ENCODE data around the gene POU2AF1.

The POU2AF1 gene

DNA sequence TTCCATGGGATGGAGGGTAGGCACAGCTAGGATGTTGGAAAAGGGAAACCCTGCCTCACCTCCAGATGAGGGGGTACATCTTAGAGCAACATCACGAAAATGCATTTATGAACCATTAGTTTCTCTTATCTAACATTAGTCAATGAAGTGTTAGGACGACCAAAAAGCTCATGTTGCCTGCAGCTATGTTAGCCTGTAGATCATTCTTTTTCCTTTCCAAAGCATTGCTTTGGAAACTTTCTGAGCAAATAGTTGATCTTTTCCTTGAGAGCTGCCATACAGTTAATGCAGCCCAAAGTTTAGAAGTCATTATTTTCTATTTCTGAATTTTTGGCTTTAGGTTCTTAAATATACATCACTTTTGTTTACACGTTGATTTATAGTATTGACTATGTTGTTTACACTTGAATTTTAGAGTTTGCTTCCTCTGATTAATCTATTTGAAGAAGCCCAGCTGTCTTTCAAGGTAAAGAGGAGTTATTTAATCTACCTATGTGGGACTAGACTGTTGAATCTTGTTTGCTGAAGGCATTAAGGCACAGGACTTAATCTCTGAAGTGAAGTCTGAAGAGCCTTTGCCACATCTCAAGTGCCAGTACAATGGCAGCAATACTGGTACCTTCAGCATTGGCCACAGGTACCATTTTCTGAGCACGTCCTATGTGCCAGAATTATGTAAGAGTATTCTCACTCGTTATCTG lies 69.7 kb downstream of the POU2AF1 start:
- DNase-seq: no peak
- TF ChIP-seq POLR2A (IDR thresholded peaks at IDR 0.05; ENCODE audit: low read length): no peak
- TF ChIP-seq GATA1 (IDR thresholded peaks at IDR 0.05; ENCODE audit: low read depth, low read length): no peak

DNA sequence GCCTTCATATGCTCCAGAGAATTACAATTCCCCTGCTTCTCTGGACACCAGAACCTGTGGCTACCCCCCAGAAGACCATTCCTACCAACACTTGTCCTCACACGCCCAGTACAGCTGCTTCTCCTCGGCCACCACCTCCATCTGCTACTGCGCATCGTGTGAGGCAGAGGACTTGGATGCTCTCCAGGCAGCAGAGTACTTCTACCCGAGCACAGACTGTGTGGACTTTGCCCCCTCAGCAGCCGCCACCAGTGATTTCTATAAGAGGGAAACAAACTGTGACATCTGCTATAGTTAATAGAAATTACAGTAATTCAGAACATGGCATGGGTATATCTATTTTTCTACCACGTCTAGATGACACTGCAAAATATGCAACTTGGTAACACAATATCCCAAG lies 70.9 kb downstream of the POU2AF1 start:
- TF ChIP-seq POLR2A (IDR thresholded peaks at IDR 0.05; ENCODE audit: low read length): no peak
- TF ChIP-seq GATA1 (IDR thresholded peaks at IDR 0.05; ENCODE audit: low read depth, low read length): no peak
- DNase-seq: no peak

- no peak for TF ChIP-seq POLR2A (IDR thresholded peaks at IDR 0.05; ENCODE audit: low read length)
- TF ChIP-seq GATA1 (IDR thresholded peaks at IDR 0.05; ENCODE audit: low read depth, low read length): no peak
- no peak for DNase-seq
These were observed 71.5 kb downstream of the POU2AF1 start for GRCh38 chr11:111307472-111308108.

DNA sequence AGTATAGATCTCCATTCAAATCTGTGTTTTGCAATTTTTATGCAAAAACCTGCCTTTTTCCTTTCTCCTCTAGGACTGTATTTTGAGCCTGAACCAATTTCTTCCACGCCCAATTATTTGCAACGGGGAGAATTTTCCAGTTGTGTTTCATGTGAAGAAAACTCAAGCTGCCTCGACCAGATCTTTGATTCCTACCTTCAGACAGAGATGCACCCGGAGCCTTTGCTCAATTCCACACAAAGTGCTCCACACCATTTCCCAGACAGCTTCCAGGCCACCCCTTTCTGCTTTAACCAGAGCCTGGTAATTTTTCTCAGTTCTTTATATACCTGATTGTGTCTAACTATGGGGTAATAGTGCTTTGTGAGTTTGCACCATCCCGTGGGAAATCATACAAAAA lies 72.8 kb downstream of the POU2AF1 start:
- DNase-seq: no peak

GRCh38 chr11:111305876-111306275 lies 73.2 kb downstream of the POU2AF1 start:
- no peak for TF ChIP-seq POLR2A (IDR thresholded peaks at IDR 0.05; ENCODE audit: low read length)
- TF ChIP-seq GATA1 (IDR thresholded peaks at IDR 0.05; ENCODE audit: low read depth, low read length): no peak
- no peak for DNase-seq

More for the DNA sequence above, 72.8 kb downstream of the POU2AF1 start:
- TF ChIP-seq POLR2A (IDR thresholded peaks at IDR 0.05; ENCODE audit: low read length) (no peak), GATA1 (IDR thresholded peaks at IDR 0.05; ENCODE audit: low read depth, low read length) (no peak)

GRCh38 chr11:111305162-111305802 lies 73.8 kb downstream of the POU2AF1 start:
- TF ChIP-seq POLR2A (IDR thresholded peaks at IDR 0.05; ENCODE audit: low read length) (no peak), GATA1 (IDR thresholded peaks at IDR 0.05; ENCODE audit: low read depth, low read length) (no peak)
- DNase-seq: no peak

GRCh38 chr11:111303461-111303860 lies 75.6 kb downstream of the POU2AF1 start:
- TF ChIP-seq GATA1 (IDR thresholded peaks at IDR 0.05; ENCODE audit: low read depth, low read length): no peak
- TF ChIP-seq POLR2A (IDR thresholded peaks at IDR 0.05; ENCODE audit: low read length): no peak
- no peak for DNase-seq

DNA sequence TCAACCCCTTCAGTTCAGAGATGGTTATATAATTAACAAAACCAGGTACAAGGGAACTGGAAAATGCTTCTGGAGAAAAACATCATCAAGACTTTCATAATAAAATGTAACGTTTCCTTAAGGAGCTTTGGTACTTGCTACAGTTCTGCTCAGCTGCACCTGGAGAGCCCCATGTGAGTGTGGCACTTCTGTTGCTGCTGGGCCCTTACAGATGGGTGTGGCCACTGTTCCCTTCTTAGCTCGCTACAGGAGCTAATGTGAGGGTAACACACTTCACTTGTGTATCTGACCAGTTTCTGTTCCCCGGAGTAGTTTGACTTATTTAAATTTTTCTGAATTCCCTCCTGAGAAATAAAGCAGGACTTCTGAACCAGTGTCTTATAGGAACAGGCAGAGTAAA lies 76.8 kb downstream of the POU2AF1 start:
- no peak for DNase-seq
- TF ChIP-seq GATA1 (IDR thresholded peaks at IDR 0.05; ENCODE audit: low read depth, low read length) (no peak), POLR2A (IDR thresholded peaks at IDR 0.05; ENCODE audit: low read length) (no peak)
